Measurements from ENCODE around the gene RFESD.

- TF ChIP-seq CTCF (IDR thresholded peaks at IDR 0.05) (no peak), POLR2A (IDR thresholded peaks at IDR 0.05) (no peak)
Measured at GRCh38 chr5:95668216-95668615, 21.6 kb downstream of the RFESD start.
